Measurements from ENCODE around the gene COL13A1.

COL13A1 gene

DNA sequence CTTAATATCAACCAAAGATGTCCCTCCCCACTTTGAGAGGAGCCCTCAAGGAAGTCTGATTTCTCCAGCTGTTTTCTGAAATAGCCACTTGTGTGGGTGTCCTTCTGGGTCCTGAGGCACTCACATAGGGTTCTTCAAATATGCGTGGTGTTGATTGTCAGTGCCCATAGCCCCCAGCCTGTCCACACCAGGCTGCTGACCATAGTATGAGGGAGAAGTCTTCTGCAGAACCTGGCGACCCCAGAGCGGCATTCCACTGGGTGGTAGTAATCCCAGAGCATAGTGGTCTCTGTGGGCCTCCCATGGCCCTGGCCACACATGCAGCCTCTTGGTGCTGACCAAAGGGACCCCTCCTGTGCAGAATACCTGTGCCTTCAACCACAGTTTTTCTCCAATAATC, 168.3 kb downstream of the COL13A1 start:
- ATAC-seq: no peak
- TF ChIP-seq CREB5 (CRISPR knock-in tag; IDR thresholded peaks at IDR 0.05; ENCODE audit: low read depth): no peak
- TF ChIP-seq ZNF8 (CRISPR knock-in tag; IDR thresholded peaks at IDR 0.05): no peak
- TF ChIP-seq, protein P1, sequence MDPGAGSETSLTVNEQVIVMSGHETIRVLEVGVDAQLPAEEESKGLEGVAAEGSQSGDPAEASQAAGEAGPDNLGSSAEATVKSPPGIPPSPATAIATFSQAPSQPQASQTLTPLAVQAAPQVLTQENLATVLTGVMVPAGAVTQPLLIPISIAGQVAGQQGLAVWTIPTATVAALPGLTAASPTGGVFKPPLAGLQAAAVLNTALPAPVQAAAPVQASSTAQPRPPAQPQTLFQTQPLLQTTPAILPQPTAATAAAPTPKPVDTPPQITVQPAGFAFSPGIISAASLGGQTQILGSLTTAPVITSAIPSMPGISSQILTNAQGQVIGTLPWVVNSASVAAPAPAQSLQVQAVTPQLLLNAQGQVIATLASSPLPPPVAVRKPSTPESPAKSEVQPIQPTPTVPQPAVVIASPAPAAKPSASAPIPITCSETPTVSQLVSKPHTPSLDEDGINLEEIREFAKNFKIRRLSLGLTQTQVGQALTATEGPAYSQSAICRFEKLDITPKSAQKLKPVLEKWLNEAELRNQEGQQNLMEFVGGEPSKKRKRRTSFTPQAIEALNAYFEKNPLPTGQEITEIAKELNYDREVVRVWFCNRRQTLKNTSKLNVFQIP (CRISPR knock-in tag; IDR thresholded peaks at IDR 0.05; ENCODE audit: borderline replicate concordance, low read depth): no peak
- TF ChIP-seq CSRNP3 (CRISPR knock-in tag; IDR thresholded peaks at IDR 0.05): no peak
- TF ChIP-seq TCF4 (CRISPR knock-in tag; IDR thresholded peaks at IDR 0.05; ENCODE audit: borderline replicate concordance): no peak
- no peak for TF ChIP-seq ISL1 (CRISPR knock-in tag; IDR thresholded peaks at IDR 0.05)
- TF ChIP-seq CSDC2 (CRISPR knock-in tag; IDR thresholded peaks at IDR 0.05): no peak
- no peak for TF ChIP-seq TOX (CRISPR knock-in tag; IDR thresholded peaks at IDR 0.05; ENCODE audit: borderline replicate concordance)
- no peak for TF ChIP-seq OSR1 (CRISPR knock-in tag; IDR thresholded peaks at IDR 0.05)
- TF ChIP-seq TSHZ2 (CRISPR knock-in tag; IDR thresholded peaks at IDR 0.05): no peak
- TF ChIP-seq ZNF70 (CRISPR knock-in tag; IDR thresholded peaks at IDR 0.05): no peak
- TF ChIP-seq BACH2 (CRISPR knock-in tag; IDR thresholded peaks at IDR 0.05; ENCODE audit: borderline replicate concordance): no peak
- TF ChIP-seq ESRRG (CRISPR knock-in tag; IDR thresholded peaks at IDR 0.05): no peak
- no peak for TF ChIP-seq PATZ1 (CRISPR knock-in tag; IDR thresholded peaks at IDR 0.05; ENCODE audit: borderline replicate concordance)
- no peak for TF ChIP-seq GLIS3 (CRISPR knock-in tag; IDR thresholded peaks at IDR 0.05)
- TF ChIP-seq ZC3H10 (CRISPR knock-in tag; IDR thresholded peaks at IDR 0.05): no peak
- TF ChIP-seq ARNTL (CRISPR knock-in tag; IDR thresholded peaks at IDR 0.05; ENCODE audit: borderline replicate concordance, low read depth): no peak
- no peak for TF ChIP-seq ZNF565 (CRISPR knock-in tag; conservative IDR thresholded peaks at IDR 0.05; ENCODE audit: low read depth)

DNA sequence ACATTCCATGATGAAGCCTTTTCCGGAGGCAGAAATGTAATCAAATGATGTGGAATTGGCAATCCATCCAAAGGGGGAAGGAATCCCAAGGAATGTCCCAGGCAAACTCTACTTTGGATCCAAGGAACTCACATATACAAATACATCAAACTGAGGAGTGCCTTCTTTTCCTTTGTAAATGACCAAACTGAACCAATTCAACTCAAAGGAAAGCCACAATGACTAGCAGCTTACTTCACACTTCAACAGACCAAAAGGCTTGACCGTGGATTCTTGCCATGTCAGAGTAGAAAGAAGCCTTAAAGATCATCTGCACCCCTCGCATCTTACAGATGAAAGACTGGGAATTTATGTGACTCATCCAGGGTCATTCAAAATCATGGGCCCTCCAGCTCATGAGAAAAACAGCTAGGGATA, 171.3 kb downstream of the COL13A1 start:
- TF ChIP-seq CREB5 (CRISPR knock-in tag; IDR thresholded peaks at IDR 0.05; ENCODE audit: low read depth) (no peak), SNAI2 (CRISPR knock-in tag; IDR thresholded peaks at IDR 0.05) (no peak), RARB (CRISPR knock-in tag; IDR thresholded peaks at IDR 0.05) (no peak), BACH2 (CRISPR knock-in tag; IDR thresholded peaks at IDR 0.05; ENCODE audit: borderline replicate concordance) (no peak), ZNF70 (CRISPR knock-in tag; IDR thresholded peaks at IDR 0.05) (no peak), ISL1 (CRISPR knock-in tag; IDR thresholded peaks at IDR 0.05) (no peak), ZNF565 (CRISPR knock-in tag; conservative IDR thresholded peaks at IDR 0.05; ENCODE audit: low read depth) (no peak), ESRRG (CRISPR knock-in tag; IDR thresholded peaks at IDR 0.05) (no peak), ZNF8 (CRISPR knock-in tag; IDR thresholded peaks at IDR 0.05) (no peak), CSDC2 (CRISPR knock-in tag; IDR thresholded peaks at IDR 0.05) (no peak), ZFP30 (CRISPR knock-in tag; IDR thresholded peaks at IDR 0.05) (no peak)
- no peak for ATAC-seq

Measured in SK-N-SH treated with all-trans-retinoic acid at 6 μM for 48 hours (cell line).